GM12878 (cell line): ENCODE measurements around the gene ASZ1. TPM values are rescaled to one million over a fixed set of nuclear protein-coding genes. Genes with fewer than 3 reads are reported as not detected.

ENCODE experiments used
- ATAC-seq: fragments of 200-7000 bp; cut with Tn5 transposase; 3 replicates; pipeline ENCODE4 v1.9.1; 2020; ENCODE audit warnings: mild to moderate bottlenecking, moderate library complexity
- BruUV-seq: library from RNA; stranded (reverse); fragments of 400-500 nt; replicated peaks from 2 replicates; lab custom pipeline; 2021; lab: Mats Ljungman, UMichigan
- CTCF ChIA-PET: fragments of 300-600 bp; sonication (Branson Sonifier 250); formaldehyde crosslinking; extraction: SDS; loops from one replicate; lab custom pipeline; 2021; ENCODE audit warnings: inconsistent platforms; lab: Yijun Ruan, JAX
- POLR2A ChIA-PET: fragments of 350-600 bp; formaldehyde crosslinking; extraction: SDS; loops from one replicate; lab custom pipeline; 2021; ENCODE audit warnings: inconsistent platforms; lab: Charles Lee
- RAD21 ChIA-PET: fragments of 300-600 bp; sonication (Branson Sonifier 250); formaldehyde crosslinking; loops from one replicate; lab custom pipeline; 2023; ENCODE audit warnings: antibody characterized with exemption; ENCODE audit not compliant: unreplicated experiment; lab: Charles Lee
- SMC1A ChIA-PET: fragments of 300-600 bp; sonication (Branson Sonifier 250); formaldehyde crosslinking; loops from one replicate; lab custom pipeline; 2023; ENCODE audit not compliant: unreplicated experiment, uncharacterized antibody; lab: Charles Lee
- DNase-seq: peaks from one replicate; pipeline ENCODE4 v3.0.0-alpha.2; 2011; ENCODE audit warnings: low read depth, low spot score
- FAIRE-seq: peaks from 3 replicates; lab custom pipeline; 2011; peaks lifted over from hg19 to GRCh38; lab: Jason Lieb, UNC
- H2AFZ ChIP-seq: 2 replicates; pipeline ENCODE4 v1.6.0; 2011; ENCODE audit warnings: low read depth, low read length, control low read depth; ENCODE audit not compliant: control insufficient read depth
- H3K27ac ChIP-seq: 2 replicates; pipeline ENCODE4 v1.5.1; 2011; ENCODE audit warnings: control low read depth; ENCODE audit not compliant: control insufficient read depth, insufficient read depth
- H3K27me3 ChIP-seq, 2 experiments: replicated peaks in 1 of 2; 2 replicates each; pipeline versions ENCODE4 v1.6.0 to v1.6.1; 2011; ENCODE audit warnings: low read length in 1 of 2; ENCODE audit not compliant: control insufficient read depth in 2 of 2, insufficient read depth in 2 of 2
- H3K36me3 ChIP-seq, 2 experiments: 2 replicates each; pipeline ENCODE4 v1.5.1; 2011; ENCODE audit warnings: low read length in 1 of 2; ENCODE audit not compliant: control insufficient read depth in 2 of 2, insufficient read depth in 2 of 2
- H3K4me1 ChIP-seq: 2 replicates; pipeline ENCODE4 v1.6.1; 2011; ENCODE audit warnings: mild to moderate bottlenecking, low read length, moderate library complexity, mixed read lengths; ENCODE audit not compliant: control insufficient read depth, insufficient read depth
- H3K4me2 ChIP-seq: 2 replicates; pipeline ENCODE4 v1.6.0; 2011; ENCODE audit warnings: control low read depth; ENCODE audit not compliant: control insufficient read depth, insufficient read depth
- H3K4me3 ChIP-seq: fragments of 200-600 bp; sonication (generic); 2 replicates; pipeline ENCODE4 v1.5.1; 2016
- H3K79me2 ChIP-seq: 2 replicates; pipeline ENCODE4 v1.6.0; 2011; ENCODE audit warnings: low read length; ENCODE audit not compliant: control insufficient read depth, insufficient read depth
- H3K9ac ChIP-seq: 2 replicates; pipeline ENCODE4 v1.8.0; 2011; ENCODE audit warnings: low read length, control low read depth, mixed read lengths; ENCODE audit not compliant: control insufficient read depth, insufficient read depth
- H3K9me3 ChIP-seq: replicated peaks from 3 replicates; pipeline ENCODE4 v1.5.1; 2011; ENCODE audit warnings: mild to moderate bottlenecking, low read length; ENCODE audit not compliant: control insufficient read depth, insufficient read depth
- H4K20me1 ChIP-seq: 2 replicates; pipeline ENCODE4 v1.6.0; 2011; ENCODE audit not compliant: control insufficient read depth, insufficient read depth
- CHD1 ChIP-seq: IDR thresholded peaks from 2 replicates; pipeline ENCODE4 v1.6.1; 2012; ENCODE audit warnings: low read depth, low read length, improper control_type of control experiment
- HCFC1 ChIP-seq: fragments of 150-350 bp; IDR thresholded peaks from 2 replicates; pipeline ENCODE4 v1.6.1; 2014; ENCODE audit warnings: low read length
- NR2C1 ChIP-seq: fragments of 450-650 bp; IDR thresholded peaks from 2 replicates; pipeline ENCODE4 v1.6.1; 2017; ENCODE audit warnings: antibody characterized with exemption, mild to moderate bottlenecking, moderate library complexity
- RAD21 ChIP-seq: IDR thresholded peaks from 2 replicates; pipeline ENCODE4 v1.6.1; 2011; ENCODE audit warnings: mild to moderate bottlenecking, low read depth, low read length, moderate library complexity; ENCODE audit not compliant: insufficient read depth
- SMAD1 ChIP-seq: fragments of 450-650 bp; IDR thresholded peaks from 2 replicates; pipeline ENCODE4 v1.6.1; 2018; ENCODE audit warnings: mild to moderate bottlenecking, low read depth; ENCODE audit not compliant: partially characterized antibody
- ZNF687 ChIP-seq: fragments of 450-650 bp; IDR thresholded peaks from 2 replicates; pipeline ENCODE4 v1.6.1; 2017; ENCODE audit warnings: mild to moderate bottlenecking, moderate library complexity
- WGBS: methylation state at CpG from one replicate; pipeline ENCODE4 v1.1.6; 2016; ENCODE audit warnings: low lambda C conversion rate; ENCODE audit not compliant: insufficient replicate concordance, insufficient coverage; ENCODE audit errors: missing lambda C conversion rate; 5-methylcytosine and 5-hydroxymethylcytosine counted together
- in situ Hi-C: fragments of 300-500 bp; cut with MboI; formaldehyde crosslinking; loops from 9 replicates; pipeline ENCODE4 v1.14.3; 2018; ENCODE audit warnings: mixed read lengths
- intact Hi-C: fragments of 100-400 bp; cut with micrococcal nuclease; formaldehyde crosslinking; loops from one replicate; pipeline ENCODE4 v1.14.2; 2022; ENCODE audit not compliant: unreplicated experiment
- polyA plus RNA-seq, 11 experiments: library from polyadenylated mRNA; depleted of rRNA in 4 of 11; unstranded in 6 of 11; stranded (reverse) in 5 of 11; fragments of >200 nt; fragmentation: Nextera tagmentation in 4 of 11; fragmentation: Illumina TruSeq in 1 of 11; extraction: Ambion mirVana in 4 of 11; extraction: Trizol in 1 of 11; gene quantifications; 1 replicate in 1 of 11; 2 replicates in 10 of 11; pipeline versions ENCODE4 v1.2.1 to v1.2.3, GENCODE V29; 2011 to 2016; ENCODE audit warnings: inconsistent platforms in 2 of 11, missing spikeins in 2 of 11, low read depth in 1 of 11
- total RNA-seq, 4 experiments: library from RNA; depleted of rRNA in 3 of 4; stranded (reverse); fragments of >200 nt in 3 of 4; fragmentation: Illumina TruSeq in 1 of 4; extraction: Trizol in 1 of 4; gene quantifications; 2 replicates each; pipeline versions ENCODE4 v1.2.1 to v1.2.3, GENCODE V29; 2013 to 2021

The ASZ1 gene
- total and polyA plus RNA-seq, 10 of the 15 experiments (the other 5 are each of a cell fraction or from before 2014, with no cell fraction given): 0.04 to 0.09 (median 0.06) TPM; not detected in 5

GRCh38 chr7:117320523-117320922 is 106.8 kb downstream of the ASZ1 start:
- SMC1A ChIA-PET: interaction anchor here (0.7 to 5.5 kb wide), 12 partner anchors 9 to 107 kb away, joined by 3 to 41 read pairs (median 6); no protein-coding TSS in a partner anchor
- Histone ChIP-seq H4K20me1 (no peaks in the 10 kb centered on the region), H3K4me3 (no peak overlapping the region), H3K9me3 (no peaks in the 10 kb centered on the region; the same call in 2 of the 3 replicates), H3K27ac (no peak overlapping the region), H3K4me1 (no peaks in the 10 kb centered on the region), H3K36me3 (no peaks in the 10 kb centered on the region), H2AFZ (no peak overlapping the region), H3K79me2 (no peaks in the 10 kb centered on the region), H3K4me2 (no peak overlapping the region), H3K9ac (no peak overlapping the region), H3K27me3 (peaks cover 10 to 27% of the 10 kb centered on the region in 2 experiments)
- RAD21 ChIA-PET: interaction anchor here (1.0 to 2.4 kb wide), 2 partner anchors 8 to 107 kb away, joined by 4 to 7 read pairs; no protein-coding TSS in a partner anchor
- FAIRE-seq (no peak), DNase-seq (no peak), ATAC-seq (no peak)
- POLR2A ChIA-PET: interaction anchor here (0.5 kb wide), 1 partner anchor 168 kb away, joined by 3 read pairs; no protein-coding TSS in a partner anchor
- in situ Hi-C loops: no loop called here
- BruUV-seq: no TSS peak
- 74% methylated on average over 10 of the region's 10 CpGs for WGBS
- intact Hi-C loops: no loop called here
- TF ChIP-seq RAD21 (no peak), NR2C1 (no peak), ZNF687 (no peak), HCFC1 (no peak), SMAD1 (no peak), CHD1 (no peak)
- CTCF ChIA-PET: interaction anchor here (0.6 to 2.5 kb wide), 9 partner anchors 8 to 706 kb away, joined by 3 to 6 read pairs (median 3); no protein-coding TSS in a partner anchor
